DMS53 treated with DMSO at 0.1 percent for 48 hours (cell line): Measurements from ENCODE around the gene PLSCR3.

Experiments
- DNase-seq: peaks from one replicate; lab custom pipeline; 2025; ENCODE audit not compliant: unreplicated experiment; lab: John Stamatoyannopoulos, UW

PLSCR3 gene

DNA sequence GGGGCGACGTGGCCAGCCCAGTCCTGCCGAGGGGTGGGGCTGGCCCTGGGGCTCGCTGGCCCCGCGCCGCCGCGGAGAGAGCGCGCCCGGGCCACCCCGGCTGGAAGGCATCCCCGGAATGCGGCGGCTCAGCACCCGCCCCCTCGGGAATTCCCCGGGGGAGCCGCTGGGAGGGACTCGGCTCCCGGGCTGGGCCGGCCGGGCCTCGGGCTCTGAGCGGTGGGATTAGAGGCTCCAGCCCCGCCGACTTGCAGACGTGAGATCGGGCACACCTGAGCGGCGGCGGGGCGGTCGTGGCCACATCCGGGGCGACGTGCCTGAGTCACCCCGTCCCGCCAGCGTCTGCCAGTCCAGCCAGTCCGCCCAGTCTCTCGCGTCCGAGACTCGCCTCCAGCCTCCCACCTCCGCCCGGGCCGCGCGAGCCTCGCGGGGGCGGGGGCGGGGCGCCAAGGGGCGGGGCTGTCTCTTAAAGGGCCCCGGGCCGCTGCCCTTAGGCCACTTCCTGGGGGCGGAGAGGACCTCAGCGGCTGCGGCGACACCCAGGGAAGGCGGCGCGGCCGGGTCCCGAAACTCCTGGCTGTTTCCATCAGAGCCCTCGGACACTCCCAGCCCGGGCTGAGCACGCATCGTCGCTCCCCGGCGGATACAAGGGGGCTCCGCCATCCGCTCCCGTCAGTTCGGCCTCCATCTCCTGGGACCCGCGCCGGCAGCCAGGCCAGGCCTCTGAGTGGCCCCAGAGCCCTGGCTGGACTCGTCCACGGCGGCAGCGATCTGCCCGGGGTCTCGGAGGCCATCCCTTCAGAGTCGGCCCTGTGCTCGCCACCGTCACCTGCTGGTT lies 42.4 kb downstream of the PLSCR3 start, which contains the start of gene KCTD11:
Gene KCTD11 (plus strand): TSS at position 498 of the 838 bp plus-strand sequence.
- DNase-seq: peak; percentile 85

DNA sequence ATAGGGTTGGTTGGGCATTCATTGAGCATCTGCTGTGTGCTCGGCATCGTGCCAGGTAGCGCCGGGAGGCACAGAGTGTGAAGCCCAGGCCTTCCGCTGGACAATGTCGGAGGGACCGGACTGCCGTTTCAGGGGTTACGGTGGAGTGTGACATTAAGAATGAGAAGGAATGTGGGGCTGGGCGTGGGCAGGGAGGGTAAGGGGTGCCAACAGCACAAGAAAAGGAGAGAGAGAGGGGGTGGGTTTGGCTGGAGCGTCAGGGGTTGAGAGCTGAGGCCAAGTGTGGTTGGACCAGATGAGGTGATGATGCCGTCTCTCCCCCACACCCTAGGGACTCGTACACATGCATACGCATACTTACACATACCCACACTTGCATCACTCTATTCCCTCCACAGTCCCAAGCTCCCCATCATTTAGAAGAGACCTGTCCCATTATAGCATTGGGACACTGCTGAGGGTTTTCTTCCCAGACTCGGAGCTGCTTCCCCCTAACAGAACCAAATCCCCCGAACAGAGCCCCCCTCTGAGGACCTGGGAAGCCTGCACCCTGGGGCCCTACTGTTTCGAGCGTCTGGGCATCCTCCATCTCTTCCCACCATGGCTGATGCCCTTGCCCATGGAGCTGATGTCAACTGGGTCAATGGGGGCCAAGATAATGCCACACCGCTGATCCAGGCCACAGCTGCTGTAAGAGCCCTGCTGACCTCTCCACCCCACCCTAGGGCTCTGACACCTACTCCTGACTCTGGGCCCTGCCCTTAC lies 45.7 kb downstream of the PLSCR3 start:
- DNase-seq: no peak

- DNase-seq: no peak
Observed at GRCh38 chr17:7347630-7348477, 46.5 kb downstream of the PLSCR3 start.

- no peak for DNase-seq
Observed at GRCh38 chr17:7346761-7347614, 47.3 kb downstream of the PLSCR3 start.

DNA sequence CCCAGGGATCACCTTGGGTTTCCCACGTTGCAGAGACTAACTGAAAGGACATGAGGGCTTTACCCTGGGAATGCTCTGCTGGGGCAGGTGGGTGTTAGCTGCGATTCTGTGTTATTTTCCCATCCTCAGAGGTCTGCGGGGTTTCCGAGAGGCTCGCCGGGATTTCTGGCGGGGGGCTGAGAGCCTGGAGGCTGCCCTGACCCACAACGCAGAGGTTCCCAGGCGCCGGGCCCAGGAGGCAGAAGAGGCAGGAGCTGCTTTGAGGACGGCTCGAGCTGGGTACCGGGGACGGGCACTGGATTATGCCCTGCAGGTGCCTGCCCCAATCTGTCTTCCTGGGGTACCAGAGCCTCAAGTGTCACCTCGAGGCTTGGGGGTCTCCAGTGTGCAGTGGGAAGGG lies 51.1 kb downstream of the PLSCR3 start:
- no peak for DNase-seq

- DNase-seq: no peak
Observed at GRCh38 chr17:7341842-7342241, 52.5 kb downstream of the PLSCR3 start.

GRCh38 chr17:7340179-7340578 lies 54.1 kb downstream of the PLSCR3 start:
- DNase-seq: no peak
